ENCODE data around the gene MFAP2. TPM values are rescaled to one million over a fixed set of nuclear protein-coding genes. Genes with fewer than 3 reads are reported as not detected.

MFAP2 gene
- total RNA-seq, 2 donors from 2014 or later = 120 to 170 TPM

DNA sequence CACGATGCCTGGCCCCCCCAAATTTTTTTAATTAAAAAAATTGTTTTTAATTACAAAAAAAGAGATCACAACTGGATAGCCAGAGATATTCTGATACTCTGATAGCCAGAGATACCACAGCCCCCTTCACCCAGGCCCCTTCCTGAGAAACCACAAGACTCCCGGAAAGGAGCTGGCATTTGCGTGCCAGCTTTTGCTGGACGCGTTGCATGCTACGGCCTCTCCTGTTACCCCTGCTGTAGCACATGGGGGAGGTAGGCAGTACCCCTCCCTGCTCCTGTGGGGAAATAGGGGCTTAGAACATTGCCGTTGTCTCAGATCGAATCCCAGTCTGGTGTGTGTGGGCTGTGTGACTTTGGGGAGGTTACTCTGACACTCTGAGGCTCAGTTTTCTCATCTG lies 22.7 kb downstream of the MFAP2 start:
- H3K9me3 ChIP-seq (ENCODE audit: control insufficient read depth, low read length) = no peaks in the 10 kb centered on the region
- no peak overlapping the region for H3K4me3 ChIP-seq (ENCODE audit: low read length)
- TF ChIP-seq CTCF (conservative IDR thresholded peaks at IDR 0.05) = no peak
- Mint-ChIP-seq H3K27ac (no peak overlapping the region), H3K4me3 (no peak overlapping the region), H3K27me3 (ENCODE audit: insufficient read depth) (no peaks in the 10 kb centered on the region), H3K9me3 (no peaks in the 10 kb centered on the region), H3K4me1 (peaks cover 2% of the 10 kb centered on the region), H3K36me3 (ENCODE audit: low read depth) (peaks cover 16% of the 10 kb centered on the region)
- peaks cover 5% of the 10 kb centered on the region for H3K36me3 ChIP-seq (ENCODE audit: control insufficient read depth, insufficient read depth, low read length)
- 97 to 100% methylated on average over 1 to 7 of the region's 8 CpGs for WGBS, 2 experiments (ENCODE audit: insufficient coverage in 1 of 2, insufficient read length in 1 of 2)
- H3K27ac ChIP-seq (ENCODE audit: low read depth, low read length) = no peak overlapping the region
- H3K4me1 ChIP-seq (ENCODE audit: control insufficient read depth, insufficient read depth, low read length) = no peaks in the 10 kb centered on the region
- no peak for DNase-seq
- H3K27me3 ChIP-seq (ENCODE audit: control insufficient read depth, insufficient read depth, low read length, poor library complexity, severe bottlenecking) = no peaks in the 10 kb centered on the region
- no peak overlapping the region for H3K9ac ChIP-seq (ENCODE audit: extremely low read depth, low read length, poor library complexity, severe bottlenecking)

GRCh38 chr1:16956775-16957174 lies 23.6 kb downstream of the MFAP2 start:
- TF ChIP-seq CTCF (conservative IDR thresholded peaks at IDR 0.05) = no peak
- Mint-ChIP-seq H3K27me3 (ENCODE audit: insufficient read depth) (no peaks in the 10 kb centered on the region), H3K27ac (no peak overlapping the region), H3K36me3 (ENCODE audit: low read depth) (peaks cover 16% of the 10 kb centered on the region), H3K4me3 (no peak overlapping the region), H3K4me1 (peaks cover 2% of the 10 kb centered on the region), H3K9me3 (no peaks in the 10 kb centered on the region)
- peak; percentile 35 for DNase-seq
- peaks cover 5% of the 10 kb centered on the region for H3K36me3 ChIP-seq (ENCODE audit: control insufficient read depth, insufficient read depth, low read length)
- no peak overlapping the region for H3K27ac ChIP-seq (ENCODE audit: low read depth, low read length)
- WGBS, 2 experiments (ENCODE audit: insufficient coverage in 1 of 2, insufficient read length in 1 of 2) = 92 to 98% methylated on average over 8 of the region's 8 CpGs
- no peak overlapping the region for H3K4me3 ChIP-seq (ENCODE audit: low read length)
- H3K9me3 ChIP-seq (ENCODE audit: control insufficient read depth, low read length) = no peaks in the 10 kb centered on the region
- no peak overlapping the region for H3K9ac ChIP-seq (ENCODE audit: extremely low read depth, low read length, poor library complexity, severe bottlenecking)
- no peaks in the 10 kb centered on the region for H3K27me3 ChIP-seq (ENCODE audit: control insufficient read depth, insufficient read depth, low read length, poor library complexity, severe bottlenecking)
- H3K4me1 ChIP-seq (ENCODE audit: control insufficient read depth, insufficient read depth, low read length) = no peaks in the 10 kb centered on the region

DNA sequence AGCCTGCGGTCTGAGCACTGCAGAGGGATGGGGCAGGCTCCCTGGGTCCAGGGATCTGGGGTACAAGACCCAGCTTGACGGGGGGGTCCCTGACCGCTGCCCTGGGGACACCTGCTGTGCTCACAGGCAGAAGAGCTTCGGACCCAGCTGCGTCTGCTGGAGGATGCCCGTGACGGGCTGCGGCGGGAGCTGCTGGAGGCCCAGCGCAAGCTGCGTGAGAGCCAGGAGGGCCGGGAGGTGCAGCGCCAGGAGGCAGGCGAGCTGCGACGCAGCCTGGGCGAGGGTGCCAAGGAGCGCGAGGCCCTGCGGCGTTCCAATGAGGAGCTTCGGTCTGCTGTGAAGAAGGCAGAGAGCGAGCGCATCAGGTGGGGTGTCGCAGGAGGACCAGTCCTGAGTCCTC lies 25.2 kb downstream of the MFAP2 start:
- Mint-ChIP-seq H3K4me3 (no peak overlapping the region), H3K4me1 (no peaks in the 10 kb centered on the region), H3K27me3 (ENCODE audit: insufficient read depth) (no peaks in the 10 kb centered on the region), H3K9me3 (no peaks in the 10 kb centered on the region), H3K27ac (no peak overlapping the region), H3K36me3 (ENCODE audit: low read depth) (peaks cover 22% of the 10 kb centered on the region)
- H3K4me3 ChIP-seq (ENCODE audit: low read length) = no peak overlapping the region
- no peak for DNase-seq
- no peak overlapping the region for H3K9ac ChIP-seq (ENCODE audit: extremely low read depth, low read length, poor library complexity, severe bottlenecking)
- no peaks in the 10 kb centered on the region for H3K4me1 ChIP-seq (ENCODE audit: control insufficient read depth, insufficient read depth, low read length)
- H3K9me3 ChIP-seq (ENCODE audit: control insufficient read depth, low read length) = no peaks in the 10 kb centered on the region
- no peaks in the 10 kb centered on the region for H3K27me3 ChIP-seq (ENCODE audit: control insufficient read depth, insufficient read depth, low read length, poor library complexity, severe bottlenecking)
- H3K27ac ChIP-seq (ENCODE audit: low read depth, low read length) = no peak overlapping the region
- H3K36me3 ChIP-seq (ENCODE audit: control insufficient read depth, insufficient read depth, low read length) = peaks cover 5% of the 10 kb centered on the region
- WGBS, 2 experiments (ENCODE audit: insufficient coverage in 1 of 2, insufficient read length in 1 of 2) = 91 to 93% methylated on average over 20 to 25 of the region's 25 CpGs
- no peak for TF ChIP-seq CTCF (conservative IDR thresholded peaks at IDR 0.05)

Data from endodermal cell (in vitro differentiated cells).